RWPE2 (cell line): ENCODE results near the gene FAM136A.
A peak's percentile ranks its signal among the peaks of the same experiment; 100 is the strongest.

Source experiments
- ATAC-seq: fragments of 200-7000 bp; cut with Tn5 transposase; 3 replicates; pipeline ENCODE4 v1.9.1; 2021; ENCODE audit warnings: low read depth
- DNase-seq: peaks from one replicate; pipeline ENCODE4 v3.0.0-alpha.2; 2020; ENCODE audit warnings: low spot score
- H3K27ac ChIP-seq: fragments of 450-650 bp; 2 replicates; pipeline ENCODE4 v1.5.1; 2017; ENCODE audit warnings: mild to moderate bottlenecking; ENCODE audit not compliant: poor library complexity, severe bottlenecking
- H3K27me3 ChIP-seq: fragments of 250-450 bp; sonication (Bioruptor Pico); 2 replicates; pipeline ENCODE4 v1.5.1; 2021; ENCODE audit warnings: mild to moderate bottlenecking, moderate library complexity; ENCODE audit not compliant: insufficient read depth, poor library complexity, severe bottlenecking
- H3K36me3 ChIP-seq: fragments of 250-450 bp; sonication (Bioruptor Pico); 2 replicates; pipeline ENCODE4 v1.5.1; 2020; ENCODE audit warnings: low read depth, mild to moderate bottlenecking, moderate library complexity
- H3K4me1 ChIP-seq: fragments of 250-450 bp; sonication (Bioruptor Pico); 2 replicates; pipeline ENCODE4 v1.5.1; 2021; ENCODE audit warnings: mild to moderate bottlenecking, moderate library complexity; ENCODE audit not compliant: insufficient read depth, poor library complexity, severe bottlenecking
- H3K4me3 ChIP-seq: fragments of 250-450 bp; sonication (Bioruptor Pico); 2 replicates; pipeline ENCODE4 v1.5.1; 2021; ENCODE audit warnings: mild to moderate bottlenecking, moderate library complexity; ENCODE audit not compliant: severe bottlenecking
- H3K9me3 ChIP-seq: fragments of 250-450 bp; sonication (Bioruptor Pico); 2 replicates; pipeline ENCODE4 v1.5.1; 2021; ENCODE audit warnings: mild to moderate bottlenecking, moderate library complexity; ENCODE audit not compliant: severe bottlenecking
- TF ChIP-seq, protein P1 (sequence below): fragments of 450-650 bp; IDR thresholded peaks from one replicate; pipeline ENCODE4 v1.5.1; 2017; ENCODE audit warnings: mild to moderate bottlenecking, moderate library complexity; ENCODE audit not compliant: poor library complexity, severe bottlenecking

Gene FAM136A

DNA sequence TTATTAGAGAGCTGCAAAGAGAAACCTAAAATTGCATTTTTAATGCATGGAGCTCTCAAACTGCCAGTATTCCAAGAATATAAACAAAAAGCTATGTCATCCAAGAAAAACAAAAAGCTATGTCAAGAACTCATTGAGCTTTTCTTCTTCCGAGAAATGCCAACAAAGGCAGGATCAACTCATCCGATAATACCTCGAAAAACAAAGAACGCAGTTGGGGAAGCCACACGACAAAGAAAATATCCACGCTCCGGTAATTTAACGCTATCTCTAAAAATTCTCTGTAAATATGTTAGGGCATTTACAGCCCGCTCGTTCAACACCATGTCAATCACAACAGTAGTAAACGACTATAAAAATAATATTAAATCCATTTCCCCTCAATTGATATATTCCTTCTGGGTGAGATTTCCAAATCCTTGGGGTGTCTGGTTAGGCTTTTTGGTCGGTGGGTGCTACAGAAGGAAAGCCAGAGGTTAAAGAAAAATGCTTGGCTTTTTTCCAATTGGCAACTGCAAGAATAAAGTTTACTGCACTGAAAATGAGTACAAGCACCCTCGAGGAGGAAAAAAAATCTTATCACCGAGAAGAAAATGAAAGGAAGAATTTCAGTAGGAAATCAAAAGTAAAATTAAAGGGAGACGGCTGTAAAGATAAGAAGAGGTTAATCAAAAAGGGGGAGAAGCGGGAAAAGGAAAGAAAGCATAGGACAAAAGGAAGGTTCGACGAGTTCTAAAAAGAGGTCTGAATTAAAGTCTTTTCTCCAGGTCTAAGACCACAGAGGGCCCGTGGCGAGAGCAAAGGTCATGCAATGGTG, 54.3 kb downstream of the FAM136A start:
- peak overlapping the region; percentile 89 for H3K27ac ChIP-seq
- H3K4me1 ChIP-seq: peaks cover 7% of the 10 kb centered on the region
- TF ChIP-seq, protein P1, sequence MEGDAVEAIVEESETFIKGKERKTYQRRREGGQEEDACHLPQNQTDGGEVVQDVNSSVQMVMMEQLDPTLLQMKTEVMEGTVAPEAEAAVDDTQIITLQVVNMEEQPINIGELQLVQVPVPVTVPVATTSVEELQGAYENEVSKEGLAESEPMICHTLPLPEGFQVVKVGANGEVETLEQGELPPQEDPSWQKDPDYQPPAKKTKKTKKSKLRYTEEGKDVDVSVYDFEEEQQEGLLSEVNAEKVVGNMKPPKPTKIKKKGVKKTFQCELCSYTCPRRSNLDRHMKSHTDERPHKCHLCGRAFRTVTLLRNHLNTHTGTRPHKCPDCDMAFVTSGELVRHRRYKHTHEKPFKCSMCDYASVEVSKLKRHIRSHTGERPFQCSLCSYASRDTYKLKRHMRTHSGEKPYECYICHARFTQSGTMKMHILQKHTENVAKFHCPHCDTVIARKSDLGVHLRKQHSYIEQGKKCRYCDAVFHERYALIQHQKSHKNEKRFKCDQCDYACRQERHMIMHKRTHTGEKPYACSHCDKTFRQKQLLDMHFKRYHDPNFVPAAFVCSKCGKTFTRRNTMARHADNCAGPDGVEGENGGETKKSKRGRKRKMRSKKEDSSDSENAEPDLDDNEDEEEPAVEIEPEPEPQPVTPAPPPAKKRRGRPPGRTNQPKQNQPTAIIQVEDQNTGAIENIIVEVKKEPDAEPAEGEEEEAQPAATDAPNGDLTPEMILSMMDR: no peak
- peak overlapping the region; percentile 90 for H3K4me3 ChIP-seq
- no peaks in the 10 kb centered on the region for H3K27me3 ChIP-seq
- ATAC-seq (no peak), DNase-seq (no peak)
- H3K36me3 ChIP-seq: peaks cover 19% of the 10 kb centered on the region; the same call in 1 of the 2 replicates
- no peaks in the 10 kb centered on the region for H3K9me3 ChIP-seq
